ENCODE data around the gene FNIP1. TPM values are rescaled to one million over a fixed set of nuclear protein-coding genes. Genes with fewer than 3 reads are reported as not detected.
A peak's percentile ranks its signal among the peaks of the same experiment; 100 is the strongest.
"Not testable (repeated sequence)": the region's sequence is repeated elsewhere in the genome, so short reads cannot be mapped to it uniquely, and the experiment has no call there.

Gene FNIP1
- total RNA-seq, 1 donor from 2014 or later, result 28.5 TPM

- peaks cover 12% of the 10 kb centered on the region for H3K79me2 ChIP-seq (ENCODE audit: insufficient read depth, low read length)
Observed at GRCh38 chr5:131595088-131596033, 201.5 kb downstream of the FNIP1 start.

DNA sequence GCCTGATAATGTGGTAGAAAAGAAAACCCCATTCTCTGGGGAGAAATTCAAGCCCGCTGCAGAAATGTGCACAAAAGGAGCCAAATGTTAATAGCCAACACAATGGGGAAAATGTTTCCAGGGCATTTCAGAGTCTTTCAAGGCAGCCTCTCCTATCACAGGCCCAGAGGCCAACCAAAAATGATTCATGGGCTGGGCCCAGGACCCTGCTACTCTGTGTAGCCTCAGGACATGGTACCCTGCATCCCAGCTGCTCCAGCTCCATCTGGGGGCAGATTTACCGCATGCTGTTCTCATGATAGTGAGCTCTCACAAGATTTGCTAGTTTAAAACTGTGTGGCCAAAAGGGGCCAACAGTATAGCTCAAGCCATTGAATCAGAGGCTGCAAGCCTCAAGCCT is 202.9 kb downstream of the FNIP1 start:
- no peak overlapping the region for H3K4me3 Mint-ChIP-seq (ENCODE audit: unreplicated experiment)
- Histone ChIP-seq H3K36me3 (ENCODE audit: insufficient read depth, low read length) (no peaks in the 10 kb centered on the region), H3K4me1 (ENCODE audit: insufficient read depth, low read length) (no peaks in the 10 kb centered on the region), H3K79me2 (ENCODE audit: insufficient read depth, low read length) (peaks cover 12% of the 10 kb centered on the region), H3K9me3 (ENCODE audit: insufficient read depth, low read depth, low read length) (no peaks in the 10 kb centered on the region), H3K27ac (ENCODE audit: low read depth, low read length) (no peak overlapping the region), H4K20me1 (ENCODE audit: insufficient read depth, low read length) (peaks cover 5% of the 10 kb centered on the region), H3K4me3 (ENCODE audit: insufficient read depth, low read depth, low read length) (no peak overlapping the region), H2AFZ (ENCODE audit: low read depth, low read length) (no peak overlapping the region), H3K27me3 (ENCODE audit: insufficient read depth, low read length) (no peaks in the 10 kb centered on the region), H3K9ac (ENCODE audit: low read length) (no peak overlapping the region), H3K4me2 (ENCODE audit: low read length) (no peak overlapping the region)
- no peaks in the 10 kb centered on the region for H3K27me3 Mint-ChIP-seq (ENCODE audit: low read depth, unreplicated experiment)
- no peak overlapping the region for H3K27ac Mint-ChIP-seq (ENCODE audit: unreplicated experiment)
- DNase-seq (ENCODE audit: low read depth) (no peak), FAIRE-seq (no peak)
- peaks cover 20% of the 10 kb centered on the region for H3K4me1 Mint-ChIP-seq (ENCODE audit: low read depth, unreplicated experiment)
- H3K36me3 Mint-ChIP-seq (ENCODE audit: low read depth, unreplicated experiment), result peaks cover 10% of the 10 kb centered on the region
- no peaks in the 10 kb centered on the region for H3K9me3 Mint-ChIP-seq (ENCODE audit: unreplicated experiment)
- TF ChIP-seq EZH2 (IDR thresholded peaks at IDR 0.05; ENCODE audit: insufficient read depth, low read length) (no peak), CTCF (IDR thresholded peaks at IDR 0.05; ENCODE audit: insufficient read depth, low read depth, low read length) (no peak)

More at GRCh38 chr5:131595088-131596033, 201.5 kb downstream of the FNIP1 start:
- Histone ChIP-seq H2AFZ (ENCODE audit: low read depth, low read length) (no peak overlapping the region), H3K36me3 (ENCODE audit: insufficient read depth, low read length) (no peaks in the 10 kb centered on the region), H3K4me2 (ENCODE audit: low read length) (no peak overlapping the region), H3K27ac (ENCODE audit: low read depth, low read length) (no peak overlapping the region), H3K4me3 (ENCODE audit: insufficient read depth, low read depth, low read length) (no peak overlapping the region), H3K4me1 (ENCODE audit: insufficient read depth, low read length) (no peaks in the 10 kb centered on the region), H3K27me3 (ENCODE audit: insufficient read depth, low read length) (no peaks in the 10 kb centered on the region), H3K9me3 (ENCODE audit: insufficient read depth, low read depth, low read length) (no peaks in the 10 kb centered on the region), H3K9ac (ENCODE audit: low read length) (no peak overlapping the region), H4K20me1 (ENCODE audit: insufficient read depth, low read length) (no peaks in the 10 kb centered on the region)
- FAIRE-seq (no peak), DNase-seq (ENCODE audit: low read depth) (no peak)
- TF ChIP-seq CTCF (IDR thresholded peaks at IDR 0.05; ENCODE audit: insufficient read depth, low read depth, low read length), result no peak
- TF ChIP-seq EZH2 (IDR thresholded peaks at IDR 0.05; ENCODE audit: insufficient read depth, low read length), result no peak
- Mint-ChIP-seq H3K9me3 (ENCODE audit: unreplicated experiment) (no peaks in the 10 kb centered on the region), H3K27me3 (ENCODE audit: low read depth, unreplicated experiment) (no peaks in the 10 kb centered on the region), H3K36me3 (ENCODE audit: low read depth, unreplicated experiment) (peaks cover 10% of the 10 kb centered on the region), H3K4me3 (ENCODE audit: unreplicated experiment) (peak overlapping the region; percentile 24), H3K27ac (ENCODE audit: unreplicated experiment) (peak overlapping the region; percentile 41), H3K4me1 (ENCODE audit: low read depth, unreplicated experiment) (peaks cover 20% of the 10 kb centered on the region)

- H3K27ac Mint-ChIP-seq (ENCODE audit: unreplicated experiment), result peak overlapping the region; percentile 8
- H3K27me3 Mint-ChIP-seq (ENCODE audit: low read depth, unreplicated experiment); H2AFZ ChIP-seq (ENCODE audit: low read depth, low read length); H3K9me3 Mint-ChIP-seq (ENCODE audit: unreplicated experiment); H3K27me3 ChIP-seq (ENCODE audit: insufficient read depth, low read length); H3K9ac ChIP-seq (ENCODE audit: low read length); H3K4me2 ChIP-seq (ENCODE audit: low read length); FAIRE-seq; H3K9me3 ChIP-seq (ENCODE audit: insufficient read depth, low read depth, low read length); H3K27ac ChIP-seq (ENCODE audit: low read depth, low read length); H3K36me3 ChIP-seq (ENCODE audit: insufficient read depth, low read length); H3K4me3 ChIP-seq (ENCODE audit: insufficient read depth, low read depth, low read length); H3K4me1 ChIP-seq (ENCODE audit: insufficient read depth, low read length); H4K20me1 ChIP-seq (ENCODE audit: insufficient read depth, low read length); H3K36me3 Mint-ChIP-seq (ENCODE audit: low read depth, unreplicated experiment); H3K4me3 Mint-ChIP-seq (ENCODE audit: unreplicated experiment); DNase-seq (ENCODE audit: low read depth): not testable (repeated sequence)
- peaks cover 20% of the 10 kb centered on the region for H3K4me1 Mint-ChIP-seq (ENCODE audit: low read depth, unreplicated experiment)
- peaks cover 12% of the 10 kb centered on the region for H3K79me2 ChIP-seq (ENCODE audit: insufficient read depth, low read length)
Observed at GRCh38 chr5:131593436-131593835, 203.4 kb downstream of the FNIP1 start.

Other genes with a start within 250 kb of the FNIP1 start
- 14.1 and 14.9 TPM in 2 replicates for gene RAPGEF6, start 161.8 kb downstream of the FNIP1 start, total RNA-seq
- not detected in 2 replicates for gene MEIKIN, start 148.6 kb upstream of the FNIP1 start, total RNA-seq
- 0.07 TPM in 1 of 2 replicates, not detected in the other for gene ACSL6, start 214.6 kb upstream of the FNIP1 start, total RNA-seq

All from astrocyte (in vitro differentiated cells and primary cell).